Endothelial cell of umbilical vein (primary cell): ENCODE measurements around the gene NHLRC1.

Source experiments
- CTCF ChIP-seq, 2 donors: IDR thresholded peaks; 1 replicate in 1 of 2; 2 replicates in 1 of 2; pipeline ENCODE4 v1.5.1; 2011; ENCODE audit warnings: low read length in 2 of 2, mild to moderate bottlenecking in 2 of 2, moderate library complexity in 2 of 2, control low read depth in 1 of 2, inconsistent platforms in 1 of 2, low read depth in 1 of 2; ENCODE audit not compliant: insufficient read depth in 1 of 2; ENCODE audit errors: extremely low read depth in 1 of 2
- EZH2 ChIP-seq: IDR thresholded peaks from 2 replicates; pipeline ENCODE4 v1.6.1; 2012; ENCODE audit warnings: borderline replicate concordance, low read depth, mild to moderate bottlenecking, moderate library complexity, low read length, inconsistent platforms; ENCODE audit not compliant: severe bottlenecking
- FOS ChIP-seq: IDR thresholded peaks from 2 replicates; pipeline ENCODE4 v1.6.1; 2011; ENCODE audit warnings: mild to moderate bottlenecking, low read length, moderate library complexity, borderline replicate concordance; ENCODE audit not compliant: insufficient read depth
- GATA2 ChIP-seq: IDR thresholded peaks from 2 replicates; pipeline ENCODE4 v1.7.0; 2011; ENCODE audit warnings: low read depth, mild to moderate bottlenecking, moderate library complexity, mixed read lengths, low read length; ENCODE audit not compliant: insufficient read length, insufficient read depth
- JUN ChIP-seq: IDR thresholded peaks from 2 replicates; pipeline ENCODE4 v1.6.1; 2011; ENCODE audit warnings: borderline replicate concordance, low read depth; ENCODE audit not compliant: insufficient read length, insufficient read depth
- MAX ChIP-seq: IDR thresholded peaks from 2 replicates; pipeline ENCODE4 v1.6.1; 2011; ENCODE audit not compliant: insufficient read depth, insufficient read length
- MYC ChIP-seq: IDR thresholded peaks from one replicate; pipeline ENCODE4 v1.6.1; 2011; ENCODE audit warnings: mild to moderate bottlenecking, low read depth, low read length
- POLR2A ChIP-seq: IDR thresholded peaks from 2 replicates; pipeline ENCODE4 v1.6.1; 2012; ENCODE audit warnings: low read depth, mild to moderate bottlenecking, control low read depth, low read length
- POLR2AphosphoS5 ChIP-seq: IDR thresholded peaks from 2 replicates; pipeline ENCODE4 v1.6.1; 2012; ENCODE audit warnings: low read depth, mild to moderate bottlenecking, control low read depth, low read length, moderate library complexity; ENCODE audit not compliant: insufficient read depth

GRCh38 chr6:18081025-18081668 lies 41.3 kb downstream of the NHLRC1 start:
- TF ChIP-seq CTCF (IDR thresholded peaks at IDR 0.05; ENCODE audit: extremely low read depth in 1 of 2, insufficient read depth in 1 of 2, low read depth in 1 of 2, low read length in 2 of 2), result no peak
- no peak for TF ChIP-seq EZH2
- TF ChIP-seq POLR2AphosphoS5, result no peak
- no peak for TF ChIP-seq POLR2A
- no peak for TF ChIP-seq GATA2
- TF ChIP-seq MAX, result no peak
- TF ChIP-seq FOS, result no peak
- TF ChIP-seq JUN, result no peak
- TF ChIP-seq MYC, result no peak
